K562 (cell line): ENCODE data around the gene TRABD2B. TPM values are rescaled to one million over a fixed set of nuclear protein-coding genes. Genes with fewer than 3 reads are reported as not detected.

ENCODE experiments used
- ATAC-seq: fragments of 200-7000 bp; cut with Tn5 transposase; 3 replicates; pipeline ENCODE4 v1.9.1; 2020; ENCODE audit warnings: moderate library complexity
- BruUV-seq: library from RNA; stranded (reverse); fragments of 400-500 nt; replicated peaks from 2 replicates; lab custom pipeline; 2021; lab: Mats Ljungman, UMichigan
- CTCF ChIA-PET: fragments of 300-600 bp; formaldehyde crosslinking; extraction: SDS; loops from one replicate; lab custom pipeline; 2021; ENCODE audit warnings: low intra/inter-chr PET ratio; lab: Yijun Ruan, JAX
- POLR2A ChIA-PET: fragments of 300-600, 350-650 bp; sonication (Branson Sonifier 250); formaldehyde crosslinking; extraction: SDS; loops from one replicate; lab custom pipeline; 2021; ENCODE audit warnings: antibody characterized with exemption, inconsistent platforms; lab: Yijun Ruan, JAX
- DNase-seq, 4 experiments: peaks; one replicate each; pipeline versions ENCODE4 v3.0.0 to v3.0.0-alpha.2; 2011 to 2018; ENCODE audit warnings: low spot score in 3 of 4, mixed read lengths in 3 of 4; ENCODE audit errors: extremely low read depth in 1 of 4
- FAIRE-seq: peaks from 2 replicates; lab custom pipeline; 2011; peaks lifted over from hg19 to GRCh38; lab: Jason Lieb, UNC
- H2AFZ ChIP-seq: 2 replicates; pipeline ENCODE4 v1.6.0; 2011; ENCODE audit warnings: low read depth, low read length, control low read depth, inconsistent platforms
- H3K27ac ChIP-seq: fragments of 200-600 bp; 3 replicates; pipeline ENCODE4 v1.8.0; 2011; ENCODE audit warnings: low read depth, mild to moderate bottlenecking, control low read depth, inconsistent platforms, low read length, moderate library complexity, mixed read lengths; ENCODE audit errors: extremely low read depth
- H3K27me3 ChIP-seq, 2 experiments: fragments of 300-600 bp in 1 of 2; 2 replicates in 1 of 2; 3 replicates in 1 of 2; pipeline versions ENCODE4 v1.6.0 to v1.8.0; 2011; ENCODE audit warnings: inconsistent platforms in 2 of 2, low read length in 2 of 2, mild to moderate bottlenecking in 1 of 2, mixed read lengths in 1 of 2, moderate library complexity in 1 of 2; ENCODE audit not compliant: control insufficient read depth in 2 of 2, insufficient read depth in 2 of 2
- H3K36me3 ChIP-seq: fragments of 300-600 bp; 3 replicates; pipeline ENCODE4 v1.8.0; 2011; ENCODE audit warnings: mild to moderate bottlenecking, low read length, inconsistent platforms; ENCODE audit not compliant: control insufficient read depth, insufficient read depth
- H3K4me1 ChIP-seq, 2 experiments: fragments of 200-600 bp in 1 of 2; replicated peaks in 1 of 2; 2 replicates in 1 of 2; 3 replicates in 1 of 2; pipeline versions ENCODE4 v1.5.1 to v1.8.0; 2011; ENCODE audit warnings: inconsistent platforms in 2 of 2, low read length in 2 of 2, mild to moderate bottlenecking in 1 of 2, mixed read lengths in 1 of 2, moderate library complexity in 1 of 2; ENCODE audit not compliant: control insufficient read depth in 2 of 2, insufficient read depth in 2 of 2
- H3K4me2 ChIP-seq: 2 replicates; pipeline ENCODE4 v1.6.1; 2011; ENCODE audit warnings: low read length, control low read depth, inconsistent platforms, mixed read lengths; ENCODE audit not compliant: insufficient read depth
- H3K4me3 ChIP-seq: fragments of 200-600 bp; sonication (generic), shearing (Covaris generic); 2 replicates; pipeline ENCODE4 v1.5.1; 2016; ENCODE audit warnings: control low read depth, inconsistent platforms
- H3K79me2 ChIP-seq: fragments of 200-600 bp; 3 replicates; pipeline ENCODE4 v1.8.0; 2011; ENCODE audit warnings: low read length, inconsistent platforms; ENCODE audit not compliant: control insufficient read depth, insufficient read depth
- H3K9ac ChIP-seq, 2 experiments: 2 replicates each; pipeline versions ENCODE4 v1.6.0 to v1.6.1; 2011; ENCODE audit warnings: low read depth in 2 of 2, low read length in 2 of 2, control low read depth in 1 of 2, inconsistent platforms in 1 of 2, mild to moderate bottlenecking in 1 of 2, mixed read lengths in 1 of 2; ENCODE audit not compliant: insufficient read depth in 1 of 2
- H3K9me1 ChIP-seq: one replicate; pipeline ENCODE4 v1.6.0; 2011; ENCODE audit warnings: inconsistent platforms, mild to moderate bottlenecking, low read length, moderate library complexity; ENCODE audit not compliant: control insufficient read depth, insufficient read depth
- H3K9me3 ChIP-seq: replicated peaks from 2 replicates; pipeline ENCODE4 v1.5.1; 2011; ENCODE audit warnings: low read depth, low read length, inconsistent platforms; ENCODE audit not compliant: control insufficient read depth, insufficient read depth
- H4K20me1 ChIP-seq: replicated peaks from 2 replicates; pipeline ENCODE4 v1.6.1; 2011; ENCODE audit warnings: low read length, inconsistent platforms, mixed read lengths; ENCODE audit not compliant: control insufficient read depth, insufficient read depth
- BRD9 ChIP-seq: fragments of 450-650 bp; IDR thresholded peaks from 2 replicates; pipeline ENCODE4 v1.6.1; 2018; ENCODE audit warnings: low read depth; ENCODE audit not compliant: partially characterized antibody
- C11orf30 ChIP-seq: fragments of 450-650 bp; IDR thresholded peaks from 2 replicates; pipeline ENCODE4 v1.6.1; 2016; ENCODE audit warnings: low read depth, mild to moderate bottlenecking
- ERF ChIP-seq: fragments of 450-650 bp; formaldehyde crosslinking; IDR thresholded peaks from 2 replicates; pipeline ENCODE4 v1.4.0; 2020; ENCODE audit warnings: mild to moderate bottlenecking, mixed read lengths
- ETV6 ChIP-seq, 3 experiments: fragments of 150-350 bp in 1 of 3; sonication (generic) in 1 of 3; formaldehyde crosslinking in 1 of 3; IDR thresholded peaks; 2 replicates each; pipeline versions ENCODE4 v1.6.1 to v1.8.0; 2014 to 2022; ENCODE audit warnings: borderline replicate concordance in 2 of 3, low read depth in 2 of 3, antibody characterized with exemption in 1 of 3, low read length in 1 of 3, mild to moderate bottlenecking in 1 of 3, missing genetic modification reagents in 1 of 3
- MCM3 ChIP-seq: fragments of 450-650 bp; IDR thresholded peaks from 2 replicates; pipeline ENCODE4 v1.6.1; 2016
- NEUROD1 ChIP-seq: fragments of 150-350 bp; IDR thresholded peaks from 2 replicates; pipeline ENCODE4 v1.6.1; 2014; ENCODE audit warnings: borderline replicate concordance, low read length, low read depth; ENCODE audit not compliant: partially characterized antibody
- NR3C1 ChIP-seq: sonication (generic); formaldehyde crosslinking; IDR thresholded peaks from 2 replicates; pipeline ENCODE4 v1.8.1; 2022; ENCODE audit warnings: missing genetic modification reagents
- RAD51 ChIP-seq: fragments of 450-650 bp; IDR thresholded peaks from 2 replicates; pipeline ENCODE4 v1.7.1; 2016; ENCODE audit warnings: low read depth, mild to moderate bottlenecking, borderline replicate concordance
- RHOXF2B ChIP-seq: fragments of 250-450 bp; sonication (Bioruptor Pico); conservative IDR thresholded peaks from 2 replicates; pipeline ENCODE4 v1.5.1; 2021
- STAT5B ChIP-seq: fragments of 250-450 bp; sonication (Bioruptor Pico); IDR thresholded peaks from 2 replicates; pipeline ENCODE4 v1.8.0; 2021; ENCODE audit warnings: mild to moderate bottlenecking, inconsistent platforms
- XRCC5 ChIP-seq: fragments of 200-400 bp; formaldehyde crosslinking; IDR thresholded peaks from 2 replicates; pipeline ENCODE4 v1.6.1; 2017; ENCODE audit warnings: low read depth, mild to moderate bottlenecking, low read length
- ZNF232 ChIP-seq: sonication (generic); formaldehyde crosslinking; IDR thresholded peaks from 2 replicates; pipeline ENCODE4 v1.8.0; 2022; ENCODE audit warnings: mild to moderate bottlenecking, missing genetic modification reagents
- ZNF778 ChIP-seq: fragments of 450-650 bp; formaldehyde crosslinking; IDR thresholded peaks from 2 replicates; pipeline ENCODE4 v1.4.0; 2020; ENCODE audit warnings: mild to moderate bottlenecking, moderate library complexity
- WGBS: fragments of 100-300 bp; shearing (Covaris generic); methylation state at CpG from one replicate; pipeline ENCODE4 v1.1.6; 2016; ENCODE audit warnings: low coverage, mixed read lengths; ENCODE audit not compliant: insufficient coverage; ENCODE audit errors: missing lambda C conversion rate; 5-methylcytosine and 5-hydroxymethylcytosine counted together
- in situ Hi-C: fragments of 300-500 bp; cut with MboI; formaldehyde crosslinking; loops from 4 replicates; pipeline ENCODE4 v1.15.0; 2018; ENCODE audit warnings: inconsistent platforms, mixed read lengths
- intact Hi-C: fragments of 100-400 bp; cut with micrococcal nuclease; formaldehyde crosslinking; loops from 2 replicates; pipeline ENCODE4 v1.14.2; 2022
- polyA plus RNA-seq, 8 experiments: library from polyadenylated mRNA; depleted of rRNA in 4 of 8; stranded (reverse) in 5 of 8; unstranded in 3 of 8; fragments of >200 nt; fragmentation: Nextera tagmentation in 2 of 8; fragmentation: Illumina TruSeq in 1 of 8; extraction: Ambion mirVana in 2 of 8; extraction: Trizol in 1 of 8; gene quantifications; 2 replicates each; pipeline versions ENCODE4 v1.2.1 to v1.2.3, GENCODE V29; 2011 to 2014; ENCODE audit warnings: inconsistent platforms in 1 of 8, missing spikeins in 1 of 8
- total RNA-seq, 7 experiments: library from RNA; depleted of rRNA in 6 of 7; stranded (reverse); fragments of >200 nt in 6 of 7; fragmentation: Illumina TruSeq in 2 of 7; extraction: Trizol in 2 of 7; gene quantifications; 2 replicates each; pipeline versions ENCODE4 v1.2.1 to v1.2.3, GENCODE V29; 2011 to 2021; ENCODE audit warnings: low replicate concordance in 1 of 7
- TF ChIP-seq, protein P1 (sequence below), 2 experiments: fragments of 450-650 bp; IDR thresholded peaks; 2 replicates each; pipeline ENCODE4 v1.6.1; 2016; ENCODE audit warnings: mild to moderate bottlenecking in 2 of 2, borderline replicate concordance in 1 of 2, low read depth in 1 of 2, moderate library complexity in 1 of 2

TRABD2B gene
- total and polyA plus RNA-seq, 9 of the 15 experiments (the other 6 are each of a cell fraction or from before 2014, with no cell fraction given), result not detected

- H3K27me3 ChIP-seq, result no peaks in the 10 kb centered on the region; a peak in 1 of 5 replicates
- TF ChIP-seq ZNF232 (CRISPR knock-in tag) (no peak), NR3C1 (CRISPR knock-in tag) (no peak), RAD51 (no peak), BRD9 (no peak), RHOXF2B (CRISPR knock-in tag) (no peak), NEUROD1 (no peak), ZNF778 (no peak), ETV6 (IDR thresholded peaks at IDR 0.05; ENCODE audit: borderline replicate concordance in 1 of 2, low read depth in 2 of 2, low read length in 1 of 2) (no peak), ETV6 (CRISPR knock-in tag; IDR thresholded peaks at IDR 0.05; ENCODE audit: borderline replicate concordance) (no peak), STAT5B (CRISPR knock-in tag) (no peak), C11orf30 (no peak), ERF (CRISPR knock-in tag) (no peak), MCM3 (no peak), XRCC5 (no peak)
- TF ChIP-seq, protein P1, sequence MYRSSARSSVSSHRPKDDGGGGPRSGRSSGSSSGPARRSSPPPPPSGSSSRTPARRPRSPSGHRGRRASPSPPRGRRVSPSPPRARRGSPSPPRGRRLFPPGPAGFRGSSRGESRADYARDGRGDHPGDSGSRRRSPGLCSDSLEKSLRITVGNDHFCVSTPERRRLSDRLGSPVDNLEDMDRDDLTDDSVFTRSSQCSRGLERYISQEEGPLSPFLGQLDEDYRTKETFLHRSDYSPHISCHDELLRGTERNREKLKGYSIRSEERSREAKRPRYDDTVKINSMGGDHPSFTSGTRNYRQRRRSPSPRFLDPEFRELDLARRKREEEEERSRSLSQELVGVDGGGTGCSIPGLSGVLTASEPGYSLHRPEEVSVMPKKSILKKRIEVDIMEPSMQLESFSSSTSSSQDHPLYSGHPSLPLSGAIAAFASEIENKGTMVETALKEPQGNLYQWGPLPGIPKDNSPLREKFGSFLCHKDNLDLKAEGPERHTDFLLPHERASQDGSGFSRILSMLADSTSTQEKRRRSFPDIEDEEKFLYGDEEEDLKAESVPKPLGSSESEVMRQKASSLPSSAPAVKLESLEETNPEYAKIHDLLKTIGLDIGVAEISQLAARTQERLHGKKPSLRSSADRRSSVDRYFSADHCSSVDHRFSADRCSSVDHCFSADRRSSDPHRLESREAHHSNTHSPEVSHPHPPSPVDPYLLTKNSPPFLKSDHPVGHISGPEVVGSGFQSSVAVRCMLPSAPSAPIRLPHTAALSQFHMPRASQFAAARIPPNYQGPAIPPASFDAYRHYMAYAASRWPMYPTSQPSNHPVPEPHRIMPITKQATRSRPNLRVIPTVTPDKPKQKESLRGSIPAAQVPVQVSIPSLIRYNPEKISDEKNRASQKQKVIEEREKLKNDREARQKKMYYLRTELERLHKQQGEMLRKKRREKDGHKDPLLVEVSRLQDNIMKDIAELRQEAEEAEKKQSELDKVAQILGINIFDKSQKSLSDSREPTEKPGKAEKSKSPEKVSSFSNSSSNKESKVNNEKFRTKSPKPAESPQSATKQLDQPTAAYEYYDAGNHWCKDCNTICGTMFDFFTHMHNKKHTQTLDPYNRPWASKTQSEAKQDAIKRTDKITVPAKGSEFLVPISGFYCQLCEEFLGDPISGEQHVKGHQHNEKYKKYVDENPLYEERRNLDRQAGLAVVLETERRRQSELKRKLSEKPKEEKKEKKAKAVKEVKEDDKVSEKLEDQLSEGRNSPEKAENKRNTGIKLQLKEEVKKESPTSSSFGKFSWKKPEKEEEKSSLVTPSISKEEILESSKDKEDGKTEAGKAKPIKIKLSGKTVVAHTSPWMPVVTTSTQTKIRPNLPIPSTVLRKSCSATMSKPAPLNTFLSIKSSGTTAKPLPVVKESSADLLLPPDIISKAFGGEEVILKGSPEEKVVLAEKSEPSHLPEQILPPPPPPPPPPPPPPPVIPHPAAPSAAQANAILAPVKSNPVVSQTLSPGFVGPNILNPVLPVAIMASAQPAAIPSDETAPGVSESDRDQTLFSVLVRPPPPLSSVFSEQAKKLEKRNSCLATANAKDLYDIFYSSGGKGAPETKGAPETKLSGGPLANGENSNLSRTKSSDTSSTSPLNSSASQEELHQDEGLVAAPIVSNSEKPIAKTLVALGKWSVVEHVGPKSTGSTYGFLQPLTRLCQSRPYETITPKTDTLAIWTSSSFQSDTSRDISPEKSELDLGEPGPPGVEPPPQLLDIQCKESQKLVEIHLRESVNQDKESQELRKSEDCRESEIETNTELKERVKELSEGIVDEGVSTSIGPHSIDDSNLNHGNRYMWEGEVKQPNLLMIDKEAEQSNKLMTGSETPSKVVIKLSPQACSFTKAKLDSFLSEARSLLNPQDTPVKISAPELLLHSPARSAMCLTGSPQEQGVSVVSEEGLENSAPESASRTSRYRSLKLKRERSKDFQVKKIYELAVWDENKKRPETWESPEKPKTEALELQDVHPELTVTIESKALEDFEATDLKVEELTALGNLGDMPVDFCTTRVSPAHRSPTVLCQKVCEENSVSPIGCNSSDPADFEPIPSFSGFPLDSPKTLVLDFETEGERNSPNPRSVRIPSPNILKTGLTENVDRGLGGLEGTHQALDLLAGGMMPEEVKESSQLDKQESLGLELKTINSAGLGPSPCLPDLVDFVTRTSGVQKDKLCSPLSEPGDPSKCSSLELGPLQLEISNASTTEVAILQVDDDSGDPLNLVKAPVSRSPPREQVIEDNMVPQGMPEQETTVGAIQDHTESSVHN (IDR thresholded peaks at IDR 0.05; ENCODE audit: borderline replicate concordance in 1 of 2, low read depth in 1 of 2), result no peak
These were observed 204.4 kb downstream of the TRABD2B start for GRCh38 chr1:47792779-47793178.

More at GRCh38 chr1:47792779-47793178, 204.4 kb downstream of the TRABD2B start:
- DNase-seq (no peak), FAIRE-seq (no peak), ATAC-seq (no peak)
- CTCF ChIA-PET, result no interaction called here
- Histone ChIP-seq H3K4me2 (no peak overlapping the region), H3K79me2 (no peaks in the 10 kb centered on the region), H3K4me1 (no peaks in the 10 kb centered on the region), H3K9ac (no peak overlapping the region), H3K36me3 (no peaks in the 10 kb centered on the region), H3K9me3 (no peaks in the 10 kb centered on the region), H3K4me3 (no peak overlapping the region), H3K9me1 (no peaks in the 10 kb centered on the region), H2AFZ (no peak overlapping the region), H3K27ac (no peak overlapping the region), H4K20me1 (0 out of 2 replicates have a peak, but pooled peaks cover 3% of the 10 kb centered on the region)
- intact Hi-C loops (no loop called here), in situ Hi-C loops (no loop called here)
- 0% methylated on average over 3 of the region's 3 CpGs for WGBS
- POLR2A ChIA-PET, result no interaction called here
- BruUV-seq, result no TSS peak
